ENCODE results near the gene CACNA1D.

DNA sequence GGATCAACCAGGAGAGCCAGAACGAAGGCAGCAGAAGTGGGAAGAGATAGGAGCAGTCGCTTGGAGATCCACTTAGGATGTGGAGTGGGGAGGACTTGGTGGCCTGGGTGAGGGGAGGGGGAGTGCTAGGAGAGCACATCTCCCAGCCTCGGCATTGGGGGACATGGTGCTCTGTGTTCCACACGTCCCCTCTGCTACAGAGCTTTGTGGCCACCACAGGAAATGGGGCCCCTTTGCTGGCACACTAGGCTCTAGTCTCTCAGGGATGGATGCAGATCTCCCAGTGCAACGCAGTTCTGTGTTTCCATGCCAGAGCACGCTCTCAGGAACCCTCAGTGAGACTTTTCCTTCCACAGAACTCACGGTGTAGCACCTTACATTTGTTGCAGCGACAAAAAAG, 283.1 kb downstream of the CACNA1D start:
- TF ChIP-seq, protein P1, sequence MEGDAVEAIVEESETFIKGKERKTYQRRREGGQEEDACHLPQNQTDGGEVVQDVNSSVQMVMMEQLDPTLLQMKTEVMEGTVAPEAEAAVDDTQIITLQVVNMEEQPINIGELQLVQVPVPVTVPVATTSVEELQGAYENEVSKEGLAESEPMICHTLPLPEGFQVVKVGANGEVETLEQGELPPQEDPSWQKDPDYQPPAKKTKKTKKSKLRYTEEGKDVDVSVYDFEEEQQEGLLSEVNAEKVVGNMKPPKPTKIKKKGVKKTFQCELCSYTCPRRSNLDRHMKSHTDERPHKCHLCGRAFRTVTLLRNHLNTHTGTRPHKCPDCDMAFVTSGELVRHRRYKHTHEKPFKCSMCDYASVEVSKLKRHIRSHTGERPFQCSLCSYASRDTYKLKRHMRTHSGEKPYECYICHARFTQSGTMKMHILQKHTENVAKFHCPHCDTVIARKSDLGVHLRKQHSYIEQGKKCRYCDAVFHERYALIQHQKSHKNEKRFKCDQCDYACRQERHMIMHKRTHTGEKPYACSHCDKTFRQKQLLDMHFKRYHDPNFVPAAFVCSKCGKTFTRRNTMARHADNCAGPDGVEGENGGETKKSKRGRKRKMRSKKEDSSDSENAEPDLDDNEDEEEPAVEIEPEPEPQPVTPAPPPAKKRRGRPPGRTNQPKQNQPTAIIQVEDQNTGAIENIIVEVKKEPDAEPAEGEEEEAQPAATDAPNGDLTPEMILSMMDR (IDR thresholded peaks at IDR 0.05), result no peak
- TF ChIP-seq POLR2AphosphoS5 (IDR thresholded peaks at IDR 0.05) (no peak), POLR2A (IDR thresholded peaks at IDR 0.05) (no peak)
